SJCRH30 (cell line): Measurements from ENCODE around the gene AUNIP. TPM values are rescaled to one million over a fixed set of nuclear protein-coding genes. Genes with fewer than 3 reads are reported as not detected.

ENCODE experiments used
- DNase-seq, 2 experiments: peaks; one replicate each; pipeline ENCODE4 v3.0.0-alpha.2; 2015 to 2020
- H3K27ac ChIP-seq: fragments of 250-450 bp; sonication (Bioruptor Pico); 2 replicates; pipeline ENCODE4 v1.5.1; 2020; ENCODE audit warnings: mild to moderate bottlenecking, moderate library complexity
- H3K27me3 ChIP-seq: fragments of 250-450 bp; sonication (Bioruptor Pico); 2 replicates; pipeline ENCODE4 v1.5.1; 2020; ENCODE audit warnings: mild to moderate bottlenecking, moderate library complexity
- H3K36me3 ChIP-seq: fragments of 250-450 bp; sonication (Bioruptor Pico); 2 replicates; pipeline ENCODE4 v1.5.1; 2020; ENCODE audit warnings: mild to moderate bottlenecking, moderate library complexity
- H3K4me1 ChIP-seq: fragments of 250-450 bp; sonication (Bioruptor Pico); 2 replicates; pipeline ENCODE4 v1.5.1; 2020; ENCODE audit warnings: mild to moderate bottlenecking, moderate library complexity
- H3K4me3 ChIP-seq: fragments of 250-450 bp; sonication (Bioruptor Pico); 2 replicates; pipeline ENCODE4 v1.5.1; 2020; ENCODE audit warnings: mild to moderate bottlenecking, moderate library complexity
- H3K9me3 ChIP-seq: fragments of 250-450 bp; sonication (Bioruptor Pico); replicated peaks from 2 replicates; pipeline ENCODE4 v1.5.1; 2020; ENCODE audit warnings: mild to moderate bottlenecking, moderate library complexity
- total RNA-seq: library from RNA; depleted of rRNA; stranded (reverse); fragments of >200 nt; shearing (Covaris generic); gene quantifications from 2 replicates; pipeline ENCODE4 v1.2.3, GENCODE V29; 2014; rRNA removed

Gene AUNIP
- total RNA-seq, 1 experiment from 2014 or later: 34.3 TPM

DNA sequence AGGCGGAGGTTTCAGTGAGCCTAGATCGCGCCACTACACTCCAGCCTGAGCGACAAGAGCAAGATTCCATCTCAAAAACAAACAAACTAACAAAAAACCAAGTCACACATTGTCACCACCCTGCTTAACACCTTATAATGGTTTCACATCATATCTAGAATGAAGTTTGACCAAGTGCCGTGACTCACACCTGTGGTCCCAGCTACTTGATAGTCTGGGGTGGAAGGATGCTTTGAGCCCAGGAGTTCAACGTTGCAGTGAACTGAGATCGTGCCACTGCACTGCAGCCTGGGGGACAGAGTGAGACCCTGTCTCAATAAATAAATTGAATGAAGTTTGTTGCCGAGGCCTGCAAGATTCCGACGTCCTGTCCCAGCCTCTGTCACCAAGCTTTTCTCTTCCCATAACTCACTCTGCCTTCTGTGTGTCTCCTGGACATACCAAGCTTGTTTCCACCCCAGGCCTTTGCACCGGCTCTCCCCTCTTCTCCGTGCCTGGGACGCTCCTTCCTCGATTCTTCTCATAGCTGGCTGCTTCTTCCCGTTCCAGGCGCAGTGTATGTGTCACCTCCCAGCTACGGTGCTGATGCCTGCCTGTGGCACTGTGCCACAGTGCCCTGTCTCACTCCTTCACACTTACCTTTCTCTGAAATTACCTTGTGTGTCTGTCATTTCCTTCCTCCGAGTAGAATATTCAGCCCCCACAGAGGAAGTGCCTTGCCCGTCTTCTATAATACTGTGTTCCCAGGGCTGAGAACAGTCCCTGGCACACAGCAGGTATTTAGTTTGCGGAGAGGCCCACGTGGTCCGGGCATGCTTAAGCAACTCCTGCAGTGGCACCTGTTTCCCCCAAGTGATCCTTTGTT is 63.1 kb downstream of the AUNIP start:
- Histone ChIP-seq H3K27me3 (no peaks in the 10 kb centered on the region), H3K9me3 (no peaks in the 10 kb centered on the region), H3K36me3 (no peaks in the 10 kb centered on the region; the same call in 1 of the 2 replicates), H3K27ac (no peak overlapping the region), H3K4me3 (no peak overlapping the region), H3K4me1 (peaks cover 36% of the 10 kb centered on the region)
- DNase-seq: no peak

DNA sequence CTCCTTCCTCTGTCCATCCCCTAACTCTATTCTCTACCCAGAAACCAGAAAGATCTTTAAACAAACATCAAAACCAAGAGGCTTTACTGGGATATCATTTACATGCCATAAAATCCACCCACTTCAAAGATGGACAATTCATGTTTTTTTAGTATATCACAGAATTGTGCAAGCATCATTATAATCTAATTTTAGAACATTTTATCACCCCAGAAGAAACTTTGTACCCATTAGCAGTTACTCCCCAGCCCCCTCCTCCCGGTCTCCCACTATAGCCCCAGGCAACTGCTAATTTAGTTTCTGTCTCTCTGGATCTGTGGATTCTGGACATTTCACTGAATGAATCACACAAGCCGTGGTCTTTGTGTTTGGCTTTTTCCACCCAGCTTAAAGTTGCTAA is 64.0 kb downstream of the AUNIP start:
- no peak overlapping the region for H3K27ac ChIP-seq

DNA sequence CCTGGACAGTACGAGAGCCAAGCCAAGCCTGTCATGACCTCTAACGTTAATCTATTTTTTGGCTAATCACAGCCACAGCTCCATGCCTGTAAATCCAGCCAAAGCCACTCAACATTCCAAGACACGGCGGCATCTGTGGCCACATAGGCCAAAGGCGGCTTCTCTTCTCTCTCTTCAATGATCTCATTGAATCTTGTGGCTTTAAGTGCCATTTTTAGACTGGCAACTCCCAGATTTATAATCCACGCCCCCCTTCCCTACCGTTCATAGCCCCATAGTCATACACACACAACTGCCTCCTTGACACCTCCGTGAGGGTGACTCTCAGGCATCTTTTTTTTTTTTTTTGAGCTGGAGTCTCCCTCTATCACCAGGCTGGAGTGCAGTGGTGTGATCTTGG is 64.9 kb downstream of the AUNIP start:
- no peaks in the 10 kb centered on the region for H3K9me3 ChIP-seq
- DNase-seq: peak; percentile 73 to 79
- H3K4me3 ChIP-seq: no peak overlapping the region
- peaks cover 40% of the 10 kb centered on the region for H3K4me1 ChIP-seq
- no peaks in the 10 kb centered on the region for H3K27me3 ChIP-seq
- H3K36me3 ChIP-seq: peaks cover 5% of the 10 kb centered on the region
- H3K27ac ChIP-seq: peak overlapping the region; percentile 11; the same call in 1 of the 2 replicates

More for the DNA sequence above, 64.0 kb downstream of the AUNIP start:
- peaks cover 37% of the 10 kb centered on the region for H3K4me1 ChIP-seq
- no peak overlapping the region for H3K4me3 ChIP-seq
- H3K27me3 ChIP-seq: no peaks in the 10 kb centered on the region
- H3K9me3 ChIP-seq: no peaks in the 10 kb centered on the region
- no peak for DNase-seq
- H3K36me3 ChIP-seq: peaks cover 3% of the 10 kb centered on the region

GRCh38 chr1:25793585-25794170 is 65.6 kb downstream of the AUNIP start:
- no peak for DNase-seq

DNA sequence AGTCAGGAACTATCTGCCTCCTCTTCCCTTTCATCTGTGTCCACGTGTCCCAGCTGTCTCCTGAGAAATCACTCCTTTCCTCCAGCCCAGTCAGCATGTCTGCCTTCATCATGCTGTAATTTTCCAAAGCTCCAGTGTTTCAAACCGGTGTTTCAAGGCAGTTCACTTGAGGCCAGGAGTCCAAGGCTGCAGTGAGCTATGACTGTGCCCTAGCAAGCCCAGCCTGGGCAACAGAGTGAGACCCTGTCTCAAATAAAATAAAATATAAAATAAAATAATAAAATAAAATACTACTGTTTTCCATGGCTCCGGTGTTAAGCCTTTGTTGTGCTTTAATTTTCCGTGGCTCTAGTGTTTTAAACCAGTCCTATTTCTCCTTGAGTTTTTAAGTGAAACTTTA is 67.1 kb downstream of the AUNIP start:
- Histone ChIP-seq H3K36me3 (peaks cover 8% of the 10 kb centered on the region), H3K27me3 (no peaks in the 10 kb centered on the region), H3K4me1 (peaks cover 44% of the 10 kb centered on the region), H3K4me3 (no peak overlapping the region), H3K27ac (no peak overlapping the region), H3K9me3 (no peaks in the 10 kb centered on the region)
- DNase-seq: no peak

More at GRCh38 chr1:25793585-25794170, 65.6 kb downstream of the AUNIP start:
- peaks cover 38% of the 10 kb centered on the region for H3K4me1 ChIP-seq
- H3K36me3 ChIP-seq: peaks cover 5% of the 10 kb centered on the region
- no peaks in the 10 kb centered on the region for H3K27me3 ChIP-seq
- H3K27ac ChIP-seq: peak overlapping the region; percentile 11; the same call in 1 of the 2 replicates
- H3K9me3 ChIP-seq: no peaks in the 10 kb centered on the region
- H3K4me3 ChIP-seq: no peak overlapping the region

- no peaks in the 10 kb centered on the region for H3K9me3 ChIP-seq
- peaks cover 44% of the 10 kb centered on the region for H3K4me1 ChIP-seq
- H3K27me3 ChIP-seq: no peaks in the 10 kb centered on the region
- no peak for DNase-seq
- no peak overlapping the region for H3K27ac ChIP-seq
- no peak overlapping the region for H3K4me3 ChIP-seq
- H3K36me3 ChIP-seq: peaks cover 8% of the 10 kb centered on the region
Measured at GRCh38 chr1:25790472-25790871, 68.8 kb downstream of the AUNIP start.

GRCh38 chr1:25787760-25788166 is 71.5 kb downstream of the AUNIP start:
- peak overlapping the region; percentile 47 for H3K27ac ChIP-seq
- H3K9me3 ChIP-seq: no peaks in the 10 kb centered on the region
- no peak overlapping the region for H3K4me3 ChIP-seq
- DNase-seq: no peak
- peaks cover 17% of the 10 kb centered on the region for H3K36me3 ChIP-seq
- H3K27me3 ChIP-seq: no peaks in the 10 kb centered on the region
- peaks cover 27% of the 10 kb centered on the region for H3K4me1 ChIP-seq

- peaks cover 19% of the 10 kb centered on the region for H3K36me3 ChIP-seq
- H3K27me3 ChIP-seq: no peaks in the 10 kb centered on the region
- H3K27ac ChIP-seq: peak overlapping the region; percentile 47
- H3K4me1 ChIP-seq: peaks cover 27% of the 10 kb centered on the region
- H3K9me3 ChIP-seq: no peaks in the 10 kb centered on the region
- peak; percentile 58 to 68 for DNase-seq
- no peak overlapping the region for H3K4me3 ChIP-seq
Measured at GRCh38 chr1:25786887-25787759, 72.1 kb downstream of the AUNIP start.

GRCh38 chr1:25785333-25786067 is 73.8 kb downstream of the AUNIP start:
- Histone ChIP-seq H3K4me1 (peaks cover 31% of the 10 kb centered on the region), H3K27me3 (no peaks in the 10 kb centered on the region), H3K9me3 (no peaks in the 10 kb centered on the region), H3K36me3 (peaks cover 19% of the 10 kb centered on the region), H3K27ac (no peak overlapping the region), H3K4me3 (no peak overlapping the region)
- DNase-seq: no peak

- Histone ChIP-seq H3K27me3 (no peaks in the 10 kb centered on the region), H3K36me3 (peaks cover 14% of the 10 kb centered on the region; the same call in 1 of the 2 replicates), H3K4me1 (peaks cover 32% of the 10 kb centered on the region), H3K4me3 (no peak overlapping the region), H3K27ac (no peak overlapping the region), H3K9me3 (no peaks in the 10 kb centered on the region)
- DNase-seq: no peak
Measured at GRCh38 chr1:25784575-25785051, 74.6 kb downstream of the AUNIP start.

Other genes starting within 250 kb of the AUNIP start
- 73.9 and 74.6 TPM in 2 replicates for gene MAN1C1, start 242.7 kb downstream of the AUNIP start, total RNA-seq
- 63.1 and 64.3 TPM in 2 replicates for gene SELENON, start 59.3 kb downstream of the AUNIP start, total RNA-seq
- 47.9 and 49.9 TPM in 2 replicates for gene MTFR1L, start 39.5 kb downstream of the AUNIP start, total RNA-seq
- 2.1 and 2.4 TPM in 2 replicates for gene PAQR7, start 16.3 kb upstream of the AUNIP start, total RNA-seq
- 1,028 and 1,091 TPM in 2 replicates for gene STMN1, start 47.0 kb upstream of the AUNIP start, total RNA-seq
- 3.8 and 4.0 TPM in 2 replicates for gene PAFAH2, start 138.6 kb upstream of the AUNIP start, total RNA-seq
- 32.7 and 38.7 TPM in 2 replicates for gene EXTL1, start 162.3 kb upstream of the AUNIP start, total RNA-seq
- gene SLC30A2, start 186.7 kb upstream of the AUNIP start, total RNA-seq: 0.08 and 0.26 TPM in 2 replicates
- gene TRIM63, start 208.2 kb upstream of the AUNIP start, total RNA-seq: not detected in 2 replicates